Measurements from ENCODE around the gene C5orf34.
"Not testable (repeated sequence)": the region's sequence is repeated elsewhere in the genome, so short reads cannot be mapped to it uniquely, and the experiment has no call there.

DNA sequence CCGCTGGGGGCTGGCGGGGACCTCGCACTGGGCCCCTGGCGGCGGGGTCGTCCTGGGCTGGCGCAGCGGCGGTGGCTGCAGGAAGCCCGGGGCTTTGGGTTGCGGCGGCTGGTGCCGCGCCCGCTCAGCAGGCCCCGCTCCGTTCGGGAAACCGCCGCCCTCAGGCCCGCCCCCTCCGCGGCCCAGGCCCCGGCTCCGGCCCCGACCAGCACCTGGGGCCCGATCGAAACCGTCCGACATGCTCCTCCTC is 41.6 kb upstream of the C5orf34 start:
- TF ChIP-seq, protein P1, sequence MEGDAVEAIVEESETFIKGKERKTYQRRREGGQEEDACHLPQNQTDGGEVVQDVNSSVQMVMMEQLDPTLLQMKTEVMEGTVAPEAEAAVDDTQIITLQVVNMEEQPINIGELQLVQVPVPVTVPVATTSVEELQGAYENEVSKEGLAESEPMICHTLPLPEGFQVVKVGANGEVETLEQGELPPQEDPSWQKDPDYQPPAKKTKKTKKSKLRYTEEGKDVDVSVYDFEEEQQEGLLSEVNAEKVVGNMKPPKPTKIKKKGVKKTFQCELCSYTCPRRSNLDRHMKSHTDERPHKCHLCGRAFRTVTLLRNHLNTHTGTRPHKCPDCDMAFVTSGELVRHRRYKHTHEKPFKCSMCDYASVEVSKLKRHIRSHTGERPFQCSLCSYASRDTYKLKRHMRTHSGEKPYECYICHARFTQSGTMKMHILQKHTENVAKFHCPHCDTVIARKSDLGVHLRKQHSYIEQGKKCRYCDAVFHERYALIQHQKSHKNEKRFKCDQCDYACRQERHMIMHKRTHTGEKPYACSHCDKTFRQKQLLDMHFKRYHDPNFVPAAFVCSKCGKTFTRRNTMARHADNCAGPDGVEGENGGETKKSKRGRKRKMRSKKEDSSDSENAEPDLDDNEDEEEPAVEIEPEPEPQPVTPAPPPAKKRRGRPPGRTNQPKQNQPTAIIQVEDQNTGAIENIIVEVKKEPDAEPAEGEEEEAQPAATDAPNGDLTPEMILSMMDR (IDR thresholded peaks at IDR 0.05 in 4 of 5, conservative IDR thresholded peaks at IDR 0.05 in 1 of 5) = not testable (repeated sequence)
- TF ChIP-seq POLR2A (IDR thresholded peaks at IDR 0.05) = peak in 1 of 2 donors; percentile 39
